ENCODE data around the gene IRF2BPL.

IRF2BPL gene

GRCh38 chr14:77058785-77059184 lies 30.3 kb upstream of the IRF2BPL start:
- Histone ChIP-seq H3K4me1 (ENCODE audit: control insufficient read depth, low read depth, low read length) (peaks cover 2% of the 10 kb centered on the region), H3K79me1 (ENCODE audit: low read length) (no peaks in the 10 kb centered on the region), H3K36me3 (ENCODE audit: control insufficient read depth, insufficient read depth, low read length) (no peaks in the 10 kb centered on the region), H3K4me2 (ENCODE audit: low read length) (no peak overlapping the region), H3K27me3 (ENCODE audit: insufficient read depth, low read length, poor library complexity) (no peaks in the 10 kb centered on the region), H3K9ac (ENCODE audit: low read length) (no peak overlapping the region), H4K5ac (ENCODE audit: low read length) (no peak overlapping the region), H3K23ac (ENCODE audit: low read length) (no peak overlapping the region), H2BK120ac (ENCODE audit: low read depth, low read length) (no peak overlapping the region), H3K4ac (ENCODE audit: low read depth, low read length) (no peak overlapping the region), H2BK5ac (ENCODE audit: low read length) (no peak overlapping the region), H3K56ac (ENCODE audit: low read length) (peak overlapping the region; percentile 42), H3K79me2 (ENCODE audit: control insufficient read depth, insufficient read depth, low read length) (no peaks in the 10 kb centered on the region), H2BK15ac (replicated peaks; ENCODE audit: low read depth) (no peak overlapping the region), H3K27ac (ENCODE audit: low read depth, low read length) (no peak overlapping the region), H2AK5ac (ENCODE audit: low read length) (no peak overlapping the region), H4K8ac (ENCODE audit: low read depth, low read length) (no peak overlapping the region), H3K4me3 (ENCODE audit: low read length) (no peak overlapping the region), H3K18ac (ENCODE audit: low read length) (no peak overlapping the region)
- DNase-seq, result no peak
- WGBS (ENCODE audit: extremely low coverage, insufficient coverage, low lambda C conversion rate), result no CpG with 5 or more reads among the region's 9 CpGs

GRCh38 chr14:77058117-77058516 lies 29.6 kb upstream of the IRF2BPL start:
- Histone ChIP-seq H3K18ac (ENCODE audit: low read length) (no peak overlapping the region), H3K4me1 (ENCODE audit: control insufficient read depth, low read depth, low read length) (peaks cover 2% of the 10 kb centered on the region), H4K8ac (ENCODE audit: low read depth, low read length) (no peak overlapping the region), H3K36me3 (ENCODE audit: control insufficient read depth, insufficient read depth, low read length) (no peaks in the 10 kb centered on the region), H3K4ac (ENCODE audit: low read depth, low read length) (no peak overlapping the region), H3K27ac (ENCODE audit: low read depth, low read length) (no peak overlapping the region), H2BK120ac (ENCODE audit: low read depth, low read length) (no peak overlapping the region), H2BK15ac (replicated peaks; ENCODE audit: low read depth) (no peak overlapping the region), H2AK5ac (ENCODE audit: low read length) (no peak overlapping the region), H4K5ac (ENCODE audit: low read length) (no peak overlapping the region), H3K23ac (ENCODE audit: low read length) (no peak overlapping the region), H3K79me1 (ENCODE audit: low read length) (no peaks in the 10 kb centered on the region), H3K9ac (ENCODE audit: low read length) (no peak overlapping the region), H3K79me2 (ENCODE audit: control insufficient read depth, insufficient read depth, low read length) (no peaks in the 10 kb centered on the region), H3K56ac (ENCODE audit: low read length) (no peak overlapping the region), H2BK5ac (ENCODE audit: low read length) (no peak overlapping the region), H3K27me3 (ENCODE audit: insufficient read depth, low read length, poor library complexity) (no peaks in the 10 kb centered on the region), H3K4me3 (ENCODE audit: low read length) (no peak overlapping the region), H3K4me2 (ENCODE audit: low read length) (no peak overlapping the region)
- WGBS (ENCODE audit: extremely low coverage, insufficient coverage, low lambda C conversion rate), result no CpG with 5 or more reads among the region's 9 CpGs
- DNase-seq, result no peak

- no peak overlapping the region for H2AK5ac ChIP-seq (ENCODE audit: low read length)
- no peaks in the 10 kb centered on the region for H3K79me1 ChIP-seq (ENCODE audit: low read length)
- H2BK15ac ChIP-seq (replicated peaks; ENCODE audit: low read depth), result no peak overlapping the region
- no peak for DNase-seq
- no peak overlapping the region for H3K4me2 ChIP-seq (ENCODE audit: low read length)
- H3K79me2 ChIP-seq (ENCODE audit: control insufficient read depth, insufficient read depth, low read length), result no peaks in the 10 kb centered on the region
- no peak overlapping the region for H3K27ac ChIP-seq (ENCODE audit: low read depth, low read length)
- no peak overlapping the region for H2BK5ac ChIP-seq (ENCODE audit: low read length)
- no CpG with 5 or more reads among the region's 3 CpGs for WGBS (ENCODE audit: extremely low coverage, insufficient coverage, low lambda C conversion rate)
- H2BK120ac ChIP-seq (ENCODE audit: low read depth, low read length), result no peak overlapping the region
- H3K9ac ChIP-seq (ENCODE audit: low read length), result no peak overlapping the region
- H4K8ac ChIP-seq (ENCODE audit: low read depth, low read length), result no peak overlapping the region
- no peak overlapping the region for H4K5ac ChIP-seq (ENCODE audit: low read length)
- H3K18ac ChIP-seq (ENCODE audit: low read length), result no peak overlapping the region
- H3K4me3 ChIP-seq (ENCODE audit: low read length), result no peak overlapping the region
- no peaks in the 10 kb centered on the region for H3K36me3 ChIP-seq (ENCODE audit: control insufficient read depth, insufficient read depth, low read length)
- no peak overlapping the region for H3K23ac ChIP-seq (ENCODE audit: low read length)
- H3K27me3 ChIP-seq (ENCODE audit: insufficient read depth, low read length, poor library complexity), result no peaks in the 10 kb centered on the region
- H3K4me1 ChIP-seq (ENCODE audit: control insufficient read depth, low read depth, low read length), result peaks cover 2% of the 10 kb centered on the region
- H3K56ac ChIP-seq (ENCODE audit: low read length), result no peak overlapping the region
- no peak overlapping the region for H3K4ac ChIP-seq (ENCODE audit: low read depth, low read length)
Measured at GRCh38 chr14:77055981-77056380, 27.5 kb upstream of the IRF2BPL start.

- no peak overlapping the region for H2BK15ac ChIP-seq (replicated peaks; ENCODE audit: low read depth)
- no peak overlapping the region for H2BK120ac ChIP-seq (ENCODE audit: low read depth, low read length)
- H3K4me3 ChIP-seq (ENCODE audit: low read length), result no peak overlapping the region
- no peak overlapping the region for H2BK5ac ChIP-seq (ENCODE audit: low read length)
- H3K27me3 ChIP-seq (ENCODE audit: insufficient read depth, low read length, poor library complexity), result no peaks in the 10 kb centered on the region
- H3K18ac ChIP-seq (ENCODE audit: low read length), result no peak overlapping the region
- DNase-seq, result no peak
- no peak overlapping the region for H3K4me2 ChIP-seq (ENCODE audit: low read length)
- no peak overlapping the region for H3K4ac ChIP-seq (ENCODE audit: low read depth, low read length)
- no peaks in the 10 kb centered on the region for H3K79me2 ChIP-seq (ENCODE audit: control insufficient read depth, insufficient read depth, low read length)
- H3K27ac ChIP-seq (ENCODE audit: low read depth, low read length), result no peak overlapping the region
- peaks cover 2% of the 10 kb centered on the region for H3K4me1 ChIP-seq (ENCODE audit: control insufficient read depth, low read depth, low read length)
- H2AK5ac ChIP-seq (ENCODE audit: low read length), result no peak overlapping the region
- no peak overlapping the region for H3K23ac ChIP-seq (ENCODE audit: low read length)
- no peak overlapping the region for H4K5ac ChIP-seq (ENCODE audit: low read length)
- H3K36me3 ChIP-seq (ENCODE audit: control insufficient read depth, insufficient read depth, low read length), result no peaks in the 10 kb centered on the region
- H4K8ac ChIP-seq (ENCODE audit: low read depth, low read length), result no peak overlapping the region
- no peak overlapping the region for H3K56ac ChIP-seq (ENCODE audit: low read length)
- H3K9ac ChIP-seq (ENCODE audit: low read length), result no peak overlapping the region
- WGBS (ENCODE audit: extremely low coverage, insufficient coverage, low lambda C conversion rate), result no CpG with 5 or more reads among the region's 5 CpGs
- H3K79me1 ChIP-seq (ENCODE audit: low read length), result no peaks in the 10 kb centered on the region
Measured at GRCh38 chr14:77055306-77055705, 26.8 kb upstream of the IRF2BPL start.

GRCh38 chr14:77053046-77053841 lies 24.7 kb upstream of the IRF2BPL start:
- no CpG with 5 or more reads among the region's 21 CpGs for WGBS (ENCODE audit: extremely low coverage, insufficient coverage, low lambda C conversion rate)
- peak; percentile 86 for DNase-seq
- Histone ChIP-seq H3K4ac (ENCODE audit: low read depth, low read length) (no peak overlapping the region), H3K9ac (ENCODE audit: low read length) (no peak overlapping the region), H2BK15ac (replicated peaks; ENCODE audit: low read depth) (no peak overlapping the region), H4K5ac (ENCODE audit: low read length) (no peak overlapping the region), H3K4me3 (ENCODE audit: low read length) (no peak overlapping the region), H3K56ac (ENCODE audit: low read length) (no peak overlapping the region), H3K79me2 (ENCODE audit: control insufficient read depth, insufficient read depth, low read length) (no peaks in the 10 kb centered on the region), H3K18ac (ENCODE audit: low read length) (no peak overlapping the region), H3K27me3 (ENCODE audit: insufficient read depth, low read length, poor library complexity) (no peaks in the 10 kb centered on the region), H3K36me3 (ENCODE audit: control insufficient read depth, insufficient read depth, low read length) (no peaks in the 10 kb centered on the region), H2AK5ac (ENCODE audit: low read length) (peak overlapping the region; percentile 40), H3K4me1 (ENCODE audit: control insufficient read depth, low read depth, low read length) (no peaks in the 10 kb centered on the region), H2BK5ac (ENCODE audit: low read length) (no peak overlapping the region), H4K8ac (ENCODE audit: low read depth, low read length) (no peak overlapping the region), H3K23ac (ENCODE audit: low read length) (no peak overlapping the region), H3K27ac (ENCODE audit: low read depth, low read length) (no peak overlapping the region), H3K79me1 (ENCODE audit: low read length) (no peaks in the 10 kb centered on the region), H3K4me2 (ENCODE audit: low read length) (no peak overlapping the region), H2BK120ac (ENCODE audit: low read depth, low read length) (no peak overlapping the region)

All from mesendoderm (in vitro differentiated cells).